Lower lobe of right lung (tissue), 2 donors: ENCODE results near the gene CCNI2. TPM values are rescaled to one million over a fixed set of nuclear protein-coding genes. Genes with fewer than 3 reads are reported as not detected.

Experiments
- ATAC-seq, 2 donors: fragments of 200-7000 bp; cut with Tn5 transposase; one replicate each; pipeline ENCODE4 v1.9.1; 2020 to 2022; ENCODE audit warnings: mild to moderate bottlenecking in 2 of 2, moderate library complexity in 2 of 2
- DNase-seq: peaks from one replicate; pipeline ENCODE4 v3.0.0-alpha.2; 2020
- H3K27ac ChIP-seq: fragments of 200-600 bp; one replicate; pipeline ENCODE4 v1.8.0; 2022
- H3K27me3 ChIP-seq: fragments of 200-600 bp; one replicate; pipeline ENCODE4 v1.8.0; 2022; ENCODE audit warnings: low read depth
- H3K36me3 ChIP-seq: fragments of 200-600 bp; one replicate; pipeline ENCODE4 v1.8.0; 2022; ENCODE audit warnings: mild to moderate bottlenecking
- H3K4me1 ChIP-seq: fragments of 200-600 bp; one replicate; pipeline ENCODE4 v1.8.0; 2022
- H3K4me3 ChIP-seq: fragments of 200-600 bp; one replicate; pipeline ENCODE4 v1.8.0; 2022; ENCODE audit warnings: mild to moderate bottlenecking
- H3K9me3 ChIP-seq: fragments of 200-600 bp; one replicate; pipeline ENCODE4 v1.8.0; 2022
- intact Hi-C: fragments of 100-400 bp; cut with DNase I; formaldehyde crosslinking; loops from one replicate; pipeline ENCODE4 v1.11.0; 2022
- total RNA-seq: library from RNA; stranded (reverse); fragmentation: NEBNext Ultra II Directional; extraction: Animal tissue kit (Norgen Biotek cat#: 25700); gene quantifications from one replicate; pipeline ENCODE4 v1.2.1, GENCODE V29; 2021
- TF ChIP-seq, protein P1 (sequence below): fragments of 200-600 bp; IDR thresholded peaks from one replicate; pipeline ENCODE4 v1.8.0; 2022; ENCODE audit warnings: antibody characterized with exemption, mild to moderate bottlenecking
- donor health status: DM: no; HTN: yes; CAD: no; lungs with severe emphysema.

CCNI2 gene
- total RNA-seq, 1 donor from 2014 or later = 1.1 TPM

DNA sequence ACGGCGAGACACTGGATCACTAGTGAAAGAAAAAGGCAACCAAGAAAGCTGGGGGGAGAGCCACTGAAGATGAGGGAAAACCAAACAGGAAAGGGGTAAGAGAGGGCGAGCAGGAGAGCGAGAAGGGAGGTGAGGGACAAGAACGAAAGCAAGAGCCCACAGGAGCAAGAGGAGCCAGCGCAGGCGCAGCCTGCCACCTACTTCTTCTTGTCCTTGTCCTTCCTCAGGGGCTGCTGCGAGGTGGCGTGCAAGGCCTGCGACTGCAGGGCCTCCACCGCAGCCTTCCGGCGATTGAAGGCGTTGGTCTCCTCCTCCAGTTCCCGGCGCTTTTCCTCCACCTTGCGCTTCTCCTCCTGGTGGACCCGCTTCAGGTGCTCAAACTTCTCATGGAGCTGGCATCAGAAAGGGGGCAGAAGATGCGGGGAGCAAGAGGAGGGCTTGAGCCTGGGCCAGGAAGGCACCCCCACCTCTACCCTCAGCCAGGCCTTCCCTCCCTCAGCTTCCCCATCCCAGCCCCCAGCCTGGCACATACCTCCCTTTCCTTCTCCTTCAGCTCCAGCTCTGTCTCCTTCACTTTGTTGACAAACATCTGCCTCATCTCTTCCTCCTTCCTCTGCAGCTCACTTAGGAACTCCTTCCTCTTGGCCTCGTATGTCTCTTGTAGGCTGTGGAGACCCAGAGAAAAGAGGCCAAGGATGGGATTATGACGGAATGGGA, 13.5 kb downstream of the CCNI2 start:
- H3K9me3 ChIP-seq = no peaks in the 10 kb centered on the region
- H3K27me3 ChIP-seq = no peaks in the 10 kb centered on the region
- intact Hi-C loops = no loop called here
- H3K27ac ChIP-seq = no peak overlapping the region
- TF ChIP-seq, protein P1, sequence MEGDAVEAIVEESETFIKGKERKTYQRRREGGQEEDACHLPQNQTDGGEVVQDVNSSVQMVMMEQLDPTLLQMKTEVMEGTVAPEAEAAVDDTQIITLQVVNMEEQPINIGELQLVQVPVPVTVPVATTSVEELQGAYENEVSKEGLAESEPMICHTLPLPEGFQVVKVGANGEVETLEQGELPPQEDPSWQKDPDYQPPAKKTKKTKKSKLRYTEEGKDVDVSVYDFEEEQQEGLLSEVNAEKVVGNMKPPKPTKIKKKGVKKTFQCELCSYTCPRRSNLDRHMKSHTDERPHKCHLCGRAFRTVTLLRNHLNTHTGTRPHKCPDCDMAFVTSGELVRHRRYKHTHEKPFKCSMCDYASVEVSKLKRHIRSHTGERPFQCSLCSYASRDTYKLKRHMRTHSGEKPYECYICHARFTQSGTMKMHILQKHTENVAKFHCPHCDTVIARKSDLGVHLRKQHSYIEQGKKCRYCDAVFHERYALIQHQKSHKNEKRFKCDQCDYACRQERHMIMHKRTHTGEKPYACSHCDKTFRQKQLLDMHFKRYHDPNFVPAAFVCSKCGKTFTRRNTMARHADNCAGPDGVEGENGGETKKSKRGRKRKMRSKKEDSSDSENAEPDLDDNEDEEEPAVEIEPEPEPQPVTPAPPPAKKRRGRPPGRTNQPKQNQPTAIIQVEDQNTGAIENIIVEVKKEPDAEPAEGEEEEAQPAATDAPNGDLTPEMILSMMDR = no peak
- ATAC-seq = no peak
- DNase-seq = no peak
- H3K36me3 ChIP-seq = peaks cover 80% of the 10 kb centered on the region
- no peaks in the 10 kb centered on the region for H3K4me1 ChIP-seq
- no peak overlapping the region for H3K4me3 ChIP-seq

DNA sequence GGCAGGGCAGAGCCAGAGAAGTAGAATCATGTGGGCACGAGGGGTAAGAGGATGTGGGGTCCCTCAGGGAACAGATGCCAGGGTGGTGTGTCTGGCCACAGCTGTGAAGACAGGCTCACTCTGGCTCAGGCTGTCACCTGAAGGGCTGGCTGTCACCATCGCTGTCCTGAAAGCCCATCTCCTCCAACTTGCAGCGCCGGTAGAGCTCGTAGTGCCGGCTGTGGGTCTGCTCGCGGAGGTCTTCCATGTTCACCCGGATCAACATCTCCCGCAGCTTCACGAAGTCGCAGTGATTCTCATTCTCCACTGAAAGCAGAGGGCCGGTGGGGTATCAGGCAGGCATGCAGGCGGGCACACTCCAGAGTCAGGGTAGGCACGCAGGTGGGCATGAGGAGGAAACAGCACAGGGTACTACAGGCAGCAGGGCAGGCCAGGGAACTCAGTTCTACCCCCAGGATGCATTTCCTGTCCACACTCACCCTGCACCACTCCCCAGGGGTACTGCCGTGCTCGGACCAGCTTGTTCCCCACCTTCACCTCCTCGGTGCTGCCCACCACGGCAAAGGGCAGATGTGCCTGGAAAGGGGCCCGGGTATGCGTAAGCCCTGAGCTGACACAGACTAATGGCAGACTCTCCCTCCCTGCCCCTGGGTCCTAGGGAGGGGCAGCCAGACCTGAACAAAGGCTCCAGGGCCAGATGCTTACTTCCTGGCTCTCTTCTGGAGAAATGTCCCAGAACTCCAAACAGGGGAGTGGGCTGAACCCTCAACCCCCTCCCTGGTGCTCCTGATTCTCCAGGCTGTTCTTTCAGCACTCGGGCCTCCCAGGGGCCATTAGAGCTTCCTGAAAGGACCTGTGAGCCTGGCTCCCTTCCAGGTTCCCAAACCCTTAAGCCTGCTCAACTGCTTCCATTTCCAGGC, 14.4 kb downstream of the CCNI2 start:
- Histone ChIP-seq H3K27ac (no peak overlapping the region), H3K9me3 (no peaks in the 10 kb centered on the region), H3K36me3 (peaks cover 80% of the 10 kb centered on the region), H3K4me1 (no peaks in the 10 kb centered on the region), H3K27me3 (no peaks in the 10 kb centered on the region), H3K4me3 (no peak overlapping the region)
- DNase-seq (no peak), ATAC-seq (no peak)
- intact Hi-C loops = no loop called here
- TF ChIP-seq, protein P1 = no peak

DNA sequence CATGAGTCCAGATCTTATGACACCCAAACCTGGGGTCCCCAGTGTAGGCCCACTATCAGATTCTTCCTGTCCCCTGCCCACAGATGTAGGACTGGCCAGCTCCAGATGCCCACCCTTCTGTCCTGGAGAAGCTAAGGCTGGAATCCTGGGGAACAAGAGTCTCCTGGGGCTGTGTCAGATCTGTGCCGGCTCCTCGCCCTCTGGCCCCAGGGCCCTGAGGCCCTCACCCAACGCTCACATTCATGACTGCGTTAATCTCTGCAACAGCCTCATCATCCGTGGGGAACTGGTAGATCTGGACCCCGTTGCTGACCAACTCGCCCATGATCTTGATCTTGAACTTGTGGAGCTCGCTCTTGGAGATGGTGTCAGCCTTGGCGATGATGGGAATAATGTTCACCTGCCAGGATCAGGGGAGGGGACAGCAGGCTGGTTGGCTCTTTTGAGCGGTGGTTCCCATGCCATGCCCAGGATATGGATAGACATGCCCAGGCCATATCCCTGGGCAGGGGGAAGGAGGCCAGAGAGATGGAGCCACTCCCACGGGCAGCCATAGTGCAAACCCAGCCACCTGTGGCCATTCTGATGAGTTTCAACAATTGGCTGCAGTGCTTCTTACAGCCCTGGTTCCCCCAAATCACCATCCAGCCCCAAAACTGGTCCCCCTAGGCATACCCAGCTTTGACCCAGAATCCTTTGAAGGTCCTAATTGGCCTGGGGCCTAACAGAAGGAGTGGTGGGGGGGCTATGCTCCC, 15.2 kb downstream of the CCNI2 start:
- Histone ChIP-seq H3K4me1 (peaks cover 5% of the 10 kb centered on the region), H3K4me3 (no peak overlapping the region), H3K27ac (no peak overlapping the region), H3K9me3 (no peaks in the 10 kb centered on the region), H3K27me3 (no peaks in the 10 kb centered on the region), H3K36me3 (peaks cover 77% of the 10 kb centered on the region)
- DNase-seq (no peak), ATAC-seq (no peak)
- intact Hi-C loops = no loop called here
- TF ChIP-seq, protein P1 = no peak

DNA sequence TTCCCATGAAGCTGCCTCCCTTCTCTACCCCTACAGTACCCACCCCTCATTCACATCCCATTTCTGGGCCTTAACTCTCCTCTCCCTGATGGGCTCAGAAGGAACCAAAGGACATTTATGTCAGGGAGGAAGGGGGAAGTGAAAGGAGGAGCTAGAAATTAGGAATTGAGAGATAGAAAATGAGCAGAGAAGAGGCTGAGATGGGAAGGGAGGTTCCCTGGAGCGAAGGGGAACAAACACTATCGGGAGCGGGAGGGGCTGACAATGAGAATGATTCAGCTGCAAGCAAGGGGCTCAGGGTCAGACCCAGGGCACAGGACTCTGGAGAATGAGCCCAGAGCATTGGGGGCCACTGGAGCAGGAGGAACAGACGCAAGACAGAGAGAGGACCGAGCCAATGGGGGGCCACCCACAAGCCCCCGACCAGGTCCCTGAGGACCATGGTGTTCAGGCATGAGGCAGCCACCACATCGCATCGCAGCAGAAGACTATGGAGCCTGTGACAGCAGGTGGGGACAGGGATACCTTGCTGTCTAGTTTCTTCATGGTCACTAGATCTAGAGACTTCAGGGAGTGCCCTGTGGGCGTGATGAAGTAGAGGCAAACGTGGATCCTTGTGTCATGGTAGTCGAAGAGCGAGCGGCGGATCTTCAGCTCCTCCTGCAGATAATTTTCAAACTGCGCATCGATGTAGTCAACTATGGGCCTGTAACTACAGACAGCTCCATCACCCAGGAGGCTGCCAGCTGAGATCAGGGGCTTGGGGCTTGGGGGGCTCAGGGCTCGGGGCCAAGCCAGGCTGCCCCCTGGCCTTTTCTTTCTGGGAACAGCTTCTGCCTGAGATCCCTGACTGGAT, 16.2 kb downstream of the CCNI2 start:
- H3K36me3 ChIP-seq = peaks cover 67% of the 10 kb centered on the region
- no peak for DNase-seq

More for the DNA sequence above, 16.2 kb downstream of the CCNI2 start:
- Histone ChIP-seq H3K27ac (no peak overlapping the region), H3K27me3 (no peaks in the 10 kb centered on the region), H3K4me1 (peaks cover 12% of the 10 kb centered on the region), H3K9me3 (no peaks in the 10 kb centered on the region), H3K4me3 (no peak overlapping the region)
- TF ChIP-seq, protein P1 = no peak
- intact Hi-C loops = no loop called here
- ATAC-seq = no peak
